ENCODE results near the gene ZP1.
A peak's percentile ranks its signal among the peaks of the same experiment; 100 is the strongest.

Gene ZP1

DNA sequence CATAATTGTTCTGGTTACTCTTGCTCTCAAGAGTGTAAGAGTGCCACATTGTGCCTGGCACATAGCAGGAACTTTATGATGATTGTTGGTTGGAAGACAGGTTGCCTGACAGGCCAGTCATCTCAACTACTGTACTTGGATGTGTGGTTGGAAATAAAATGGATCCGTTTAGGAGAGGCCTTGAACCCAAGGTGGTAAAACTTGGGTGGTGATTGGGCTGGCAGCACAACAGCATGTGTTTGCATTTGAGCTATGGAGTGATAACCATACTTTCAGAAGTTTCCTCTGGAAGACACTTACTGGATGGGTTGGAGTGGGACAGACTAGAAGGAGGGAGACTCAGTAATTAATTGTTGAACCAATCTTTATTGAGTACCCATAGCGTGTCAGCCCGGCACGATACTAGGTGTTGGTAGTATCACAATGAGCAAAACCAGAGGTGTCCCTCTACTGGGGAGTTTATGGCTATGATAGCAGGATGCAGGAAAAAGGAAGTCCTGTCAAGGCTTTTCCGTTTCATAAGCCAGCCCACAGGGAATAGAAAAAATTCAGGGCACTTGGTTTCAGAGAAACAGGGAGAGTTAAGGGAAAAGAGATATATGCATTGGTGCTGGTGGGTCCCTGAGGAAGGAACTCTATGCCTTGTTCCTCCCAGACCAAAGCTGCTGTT lies 43.5 kb downstream of the ZP1 start:
- peak; percentile 52 for DNase-seq

DNA sequence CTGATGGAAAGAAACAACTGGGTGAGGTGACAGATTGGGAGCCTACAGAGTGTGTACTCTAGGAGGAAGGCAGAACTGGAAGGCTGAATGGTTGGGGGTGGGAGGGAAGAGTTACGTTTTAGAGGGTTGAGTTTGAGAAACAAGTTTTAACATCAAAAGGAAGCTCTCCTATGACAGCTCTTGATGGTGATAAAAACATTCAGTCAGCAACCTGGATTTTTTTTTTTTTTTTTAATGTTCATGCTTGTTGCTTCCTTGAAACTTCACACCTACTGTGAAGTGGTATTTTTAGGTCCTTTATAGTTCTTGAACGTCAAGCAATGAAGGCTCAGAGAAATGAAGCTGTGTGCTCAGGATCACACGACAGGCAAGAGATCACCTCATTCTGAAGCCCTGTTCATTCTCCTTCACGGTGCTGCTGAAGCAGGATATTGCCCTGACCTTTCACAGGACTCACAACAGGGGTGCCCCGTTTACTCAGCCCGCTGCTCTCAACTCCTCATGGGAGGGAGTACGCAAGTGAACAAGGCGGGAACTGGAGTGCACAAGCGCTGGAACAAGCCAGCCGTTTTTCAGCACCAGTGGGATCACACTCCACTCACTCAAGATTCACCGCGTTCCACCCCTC lies 45.0 kb downstream of the ZP1 start:
- no peak for DNase-seq

DNA sequence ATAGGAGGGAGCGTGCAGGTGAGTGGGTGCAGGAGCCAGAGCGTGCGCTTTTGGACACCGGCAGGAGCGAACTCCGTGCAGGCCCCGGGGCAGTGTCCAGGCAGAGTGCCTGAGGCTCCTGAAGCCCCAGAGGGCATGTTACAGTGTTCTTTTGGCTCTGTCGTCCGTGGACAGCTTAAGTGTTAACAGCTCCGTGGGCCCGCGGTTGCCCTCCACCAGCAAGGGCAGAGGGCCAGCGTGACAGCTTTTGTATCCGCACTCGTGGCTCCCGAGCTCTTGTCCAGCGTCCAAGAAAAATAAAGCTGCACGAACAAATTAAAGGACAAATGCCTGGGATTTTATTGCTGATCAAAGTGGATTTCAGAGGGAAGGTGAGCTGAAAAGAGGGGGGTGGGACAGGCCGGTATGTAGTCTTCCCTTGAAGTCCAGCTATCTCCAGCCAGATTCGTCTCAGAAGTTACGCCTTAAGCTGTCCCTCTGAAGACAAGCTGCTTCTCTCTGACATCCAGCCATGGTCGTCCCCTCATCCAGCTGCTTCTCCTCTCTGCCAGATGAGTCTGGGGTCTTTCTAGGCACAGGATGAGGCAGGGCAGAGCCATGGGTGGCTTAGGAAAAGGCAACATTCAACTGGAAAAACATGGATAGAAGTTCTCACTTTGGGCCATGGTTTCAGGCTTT lies 45.6 kb downstream of the ZP1 start:
- no peak for DNase-seq

DNA sequence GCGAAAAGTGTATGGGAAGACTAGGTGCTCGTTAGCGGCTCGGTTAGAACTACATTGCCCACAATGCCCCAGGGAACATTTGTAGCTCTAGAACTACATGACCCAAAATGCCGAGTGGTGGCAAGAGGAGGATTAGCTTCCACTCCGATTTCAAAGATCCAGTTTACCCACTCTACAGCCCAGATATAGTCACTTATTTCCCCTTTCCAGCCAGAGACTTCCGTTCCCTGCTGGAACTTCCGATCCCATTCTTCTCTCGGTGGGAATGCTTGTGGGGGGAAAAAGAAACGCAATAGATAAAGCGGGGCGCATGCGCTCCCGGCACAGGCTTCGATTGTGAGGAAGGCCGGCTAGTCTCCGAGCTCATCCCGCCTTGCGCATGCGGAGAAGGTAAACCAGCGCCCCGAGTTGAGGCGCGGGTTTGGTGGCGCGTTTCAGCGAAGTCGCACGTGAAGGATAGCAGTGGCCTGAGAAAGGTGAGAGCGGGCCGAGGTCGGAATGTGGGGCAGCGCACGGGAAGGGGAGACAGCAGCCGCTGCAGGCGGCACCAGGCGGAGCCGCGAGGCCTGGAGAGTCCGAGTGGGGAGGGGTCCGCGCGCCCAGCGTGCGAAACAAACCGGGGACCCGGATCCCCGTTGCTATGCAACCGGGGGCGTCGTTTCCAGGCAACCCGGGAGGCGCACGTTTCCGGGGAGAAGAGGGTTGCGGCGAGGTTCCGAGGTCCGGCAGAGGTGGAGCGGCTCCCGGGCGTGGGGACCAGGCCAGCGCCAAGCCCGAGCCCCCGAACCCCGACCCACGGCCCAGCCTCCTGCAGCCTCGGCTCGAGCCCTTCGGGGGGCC lies 46.7 kb downstream of the ZP1 start, which contains the start of gene TMEM109:
TSS of gene TMEM109 (plus strand) at position 366 of the 840 bp plus-strand sequence. CDS start 5,536 bp downstream, outside the sequence.
- peak; percentile 85 for DNase-seq

DNA sequence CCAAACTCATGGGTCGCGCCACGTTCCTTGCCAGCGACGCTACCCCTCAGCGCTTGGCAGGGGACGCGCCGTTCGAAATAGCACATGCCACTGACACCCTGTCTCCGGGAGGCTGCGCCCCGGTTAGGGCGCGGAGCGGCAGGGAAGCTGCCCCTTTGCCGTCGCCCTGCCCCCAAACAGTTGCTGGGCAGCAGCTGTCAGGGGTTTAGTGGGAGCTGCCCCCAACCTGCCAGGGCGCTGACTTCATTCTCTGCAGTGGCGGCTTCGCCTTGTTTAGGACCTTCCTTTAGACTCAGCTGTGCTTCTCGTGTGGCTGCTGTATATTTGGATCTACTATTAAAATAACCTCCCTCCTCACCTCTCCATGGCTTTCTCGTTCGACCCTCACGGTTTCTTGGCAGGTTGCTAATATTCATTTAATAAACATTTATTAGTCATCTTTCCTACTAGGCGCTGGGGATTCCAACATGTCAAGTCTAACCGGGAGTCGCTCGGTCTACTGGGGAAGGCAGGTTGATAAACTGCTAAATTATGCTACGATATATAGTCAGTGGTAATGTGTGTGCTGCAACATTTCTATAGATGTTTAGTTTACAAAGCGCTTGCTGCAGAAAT lies 47.4 kb downstream of the ZP1 start:
- no peak for DNase-seq

DNA sequence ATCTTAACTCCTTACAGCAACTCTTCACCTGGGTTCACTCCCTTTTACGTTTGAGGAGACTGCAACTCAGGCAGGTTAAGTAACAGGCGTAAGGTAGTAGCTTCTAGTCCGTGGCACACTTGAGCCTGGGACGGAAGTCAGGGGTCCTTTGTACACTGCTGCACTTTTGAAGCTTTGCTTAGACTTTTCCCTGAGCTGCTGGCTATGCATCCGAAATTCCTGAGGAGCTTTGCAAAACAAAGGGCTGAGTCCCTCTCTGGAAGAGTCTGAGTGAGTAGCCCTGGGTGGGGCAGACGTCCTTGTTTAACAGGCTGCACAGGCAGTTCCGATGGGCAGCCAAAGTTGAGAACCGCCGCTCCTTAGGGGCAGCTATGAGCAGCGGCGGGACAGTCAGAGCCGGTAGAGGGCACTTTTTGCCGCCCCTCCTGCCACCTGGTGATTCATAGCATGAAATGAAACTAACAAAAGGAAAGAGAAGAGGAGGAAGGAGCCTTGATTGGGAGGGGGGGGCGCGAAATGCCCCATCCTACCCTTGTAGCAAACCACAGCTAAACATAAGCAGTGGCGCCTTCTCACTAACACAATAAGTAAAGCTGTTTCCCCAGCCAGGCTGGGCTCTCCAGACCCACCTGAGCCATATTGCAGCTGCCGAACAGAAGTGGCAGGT lies 48.0 kb downstream of the ZP1 start:
- DNase-seq = peak; percentile 77

GRCh38 chr11:60916669-60917206 lies 49.4 kb downstream of the ZP1 start:
- DNase-seq = no peak

DNA sequence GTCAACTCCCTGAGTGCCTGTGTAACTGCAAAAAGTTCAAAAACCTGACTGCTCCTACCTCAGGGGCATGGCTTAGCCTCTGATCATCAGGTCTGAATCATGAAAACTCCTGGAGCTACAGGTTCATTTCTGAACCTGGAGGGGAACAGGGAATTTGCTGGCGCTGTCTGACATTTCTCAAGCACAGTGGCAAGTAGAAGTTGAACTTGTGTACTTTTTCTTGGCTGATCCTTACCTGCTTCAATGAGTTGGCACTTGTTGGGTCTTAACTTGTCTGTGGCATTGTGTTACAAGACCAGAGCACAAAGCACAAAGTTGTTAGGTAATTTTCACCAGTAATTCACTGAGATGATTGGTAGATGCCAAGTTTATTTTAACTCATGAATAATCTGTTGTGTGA lies 49.9 kb downstream of the ZP1 start:
- DNase-seq = no peak

DNA sequence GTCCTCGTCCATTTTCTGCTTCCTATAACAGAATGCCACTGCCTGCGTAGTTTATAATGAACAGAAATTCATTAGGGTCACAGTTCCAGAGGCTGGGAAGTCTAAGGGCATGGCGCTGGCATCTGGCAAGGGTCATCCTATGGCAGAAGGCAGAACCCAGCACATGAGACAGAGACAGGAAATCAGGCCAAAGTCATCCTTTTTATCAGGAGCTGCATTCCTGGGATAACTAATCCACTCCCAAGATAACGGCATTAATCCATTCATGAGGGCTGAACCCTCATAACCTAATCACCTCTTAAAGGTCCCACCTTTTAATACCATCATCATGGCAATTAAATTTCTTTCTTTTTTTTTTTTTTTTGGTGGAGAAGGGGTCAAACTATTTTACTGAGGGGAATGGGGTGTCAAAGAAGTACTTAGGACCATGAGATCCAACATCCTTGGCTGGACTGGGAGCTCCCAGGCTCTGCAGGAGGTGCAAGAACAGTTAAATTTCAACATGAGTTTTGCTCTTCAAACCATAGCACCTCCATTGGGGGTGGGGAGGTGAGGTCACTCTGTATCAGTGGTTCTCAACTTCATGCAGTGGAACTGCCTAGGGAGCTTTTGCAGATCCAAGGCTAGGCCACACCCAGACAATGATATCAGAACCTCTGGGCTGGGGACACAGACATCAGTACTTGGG lies 51.1 kb downstream of the ZP1 start:
- no peak for DNase-seq

DNA sequence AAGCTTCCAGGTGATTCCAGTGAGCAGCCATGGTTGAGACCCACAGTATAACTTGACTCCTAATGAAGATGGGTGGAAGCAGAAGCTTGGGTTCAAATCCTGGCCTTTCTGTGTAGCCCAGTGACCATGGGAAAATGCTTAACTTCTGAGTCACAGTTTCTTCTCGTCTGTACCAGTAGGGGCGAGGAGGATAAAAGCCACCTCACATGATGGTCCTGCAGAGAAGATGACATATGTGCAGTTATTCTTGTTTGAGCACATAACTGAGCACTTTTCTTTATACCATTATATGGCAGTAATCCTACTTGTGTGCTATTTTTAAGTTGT lies 51.6 kb downstream of the ZP1 start:
- DNase-seq = peak; percentile 31

DNA sequence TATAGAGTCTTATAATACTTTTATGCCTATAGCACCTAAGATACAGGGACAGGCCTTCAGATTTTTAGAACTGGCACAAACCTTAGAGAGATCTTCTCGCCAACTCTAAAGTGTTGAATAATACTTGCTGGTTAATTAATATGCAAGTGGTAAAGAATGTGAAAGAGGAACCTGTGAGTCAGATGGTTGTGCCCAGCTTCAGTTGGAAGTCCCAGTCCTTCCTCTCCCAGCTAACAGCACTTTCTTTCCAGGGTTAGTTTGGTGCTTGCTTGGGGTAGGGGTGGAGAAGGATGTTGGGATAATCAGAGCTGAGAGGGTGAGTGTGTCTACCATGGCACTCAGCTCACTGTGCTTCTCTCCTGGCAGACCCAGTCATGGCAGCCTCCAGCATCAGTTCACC lies 52.0 kb downstream of the ZP1 start:
- DNase-seq = peak; percentile 82

GRCh38 chr11:60919956-60920355 lies 52.6 kb downstream of the ZP1 start:
- DNase-seq = no peak

- DNase-seq = no peak
Measured at GRCh38 chr11:60921259-60921658, 53.9 kb downstream of the ZP1 start.

GRCh38 chr11:60921777-60922335 lies 54.5 kb downstream of the ZP1 start:
- no peak for DNase-seq

- DNase-seq = no peak
Measured at GRCh38 chr11:60922906-60923305, 55.6 kb downstream of the ZP1 start.

GRCh38 chr11:60923326-60923725 lies 56.0 kb downstream of the ZP1 start:
- DNase-seq = no peak

DNA sequence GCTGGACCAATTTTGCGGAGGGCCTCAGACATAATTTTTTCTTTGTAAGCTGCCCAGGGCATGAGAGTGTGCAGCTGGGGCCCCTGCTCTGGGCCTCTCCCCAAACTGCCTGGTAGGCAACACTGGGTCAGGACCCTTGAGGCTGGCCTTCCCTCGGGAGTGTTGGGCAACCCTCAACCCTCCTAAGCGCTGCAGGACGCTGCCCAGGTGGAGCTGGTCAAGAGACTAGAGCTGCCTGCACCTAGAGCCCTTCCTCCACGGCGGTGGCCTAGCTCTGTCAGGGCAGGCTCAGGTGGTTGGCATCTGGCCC lies 56.4 kb downstream of the ZP1 start:
- no peak for DNase-seq

- peak; percentile 41 for DNase-seq
Measured at GRCh38 chr11:60924110-60924905, 57.0 kb downstream of the ZP1 start, which contains the start of gene TMEM132A. TMEM132A (plus strand) TSS chr11:60924460; CDS start chr11:60924634, 174 bp downstream.
